Astrocyte of the spinal cord (primary cell): ENCODE data around the gene TBC1D12.

Experiments used
- DNase-seq: peaks from one replicate; pipeline ENCODE4 v3.0.0; 2011; ENCODE audit warnings: low read depth, low spot score
- H3K4me3 ChIP-seq: 2 replicates; pipeline ENCODE4 v1.5.1; 2011; ENCODE audit warnings: low read depth, mild to moderate bottlenecking, low read length, moderate library complexity
- in situ Hi-C: cut with HindIII; loops from 2 replicates; pipeline ENCODE4 v1.10.0; 2017; ENCODE audit warnings: low sequenced_read_pairs
- TF ChIP-seq, protein P1 (sequence below): IDR thresholded peaks from 2 replicates; pipeline ENCODE4 v1.5.1; 2012; ENCODE audit warnings: low read depth, mild to moderate bottlenecking, low read length, inconsistent platforms

The TBC1D12 gene

DNA sequence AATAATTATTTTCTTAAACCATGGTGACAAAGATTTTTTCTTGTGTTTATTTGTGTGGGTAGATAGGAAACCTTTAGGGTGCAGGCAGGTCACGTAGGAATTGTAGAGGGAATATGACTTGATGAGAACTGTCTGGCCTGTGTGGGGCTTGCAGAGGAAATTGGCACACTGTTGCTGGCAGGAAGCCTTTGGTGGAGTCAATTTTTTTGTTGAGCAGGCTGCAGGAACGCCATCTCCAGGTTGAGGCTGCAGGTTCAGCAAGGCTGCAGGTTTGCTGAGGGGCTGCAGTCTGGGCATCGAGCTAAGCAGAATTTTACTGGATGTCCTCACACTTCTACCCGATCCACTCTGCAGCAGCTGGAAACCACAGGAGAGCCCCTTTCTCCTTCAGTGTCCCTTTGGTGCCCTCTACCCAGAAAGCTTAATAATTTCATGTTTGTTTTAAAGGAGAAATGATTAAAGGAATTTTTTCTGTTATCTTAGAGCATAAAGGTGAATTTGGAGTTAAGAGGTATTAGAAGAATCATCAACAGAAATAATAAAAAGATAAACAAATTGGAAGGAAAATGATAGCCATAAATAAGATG lies 37.0 kb downstream of the TBC1D12 start:
- TF ChIP-seq, protein P1, sequence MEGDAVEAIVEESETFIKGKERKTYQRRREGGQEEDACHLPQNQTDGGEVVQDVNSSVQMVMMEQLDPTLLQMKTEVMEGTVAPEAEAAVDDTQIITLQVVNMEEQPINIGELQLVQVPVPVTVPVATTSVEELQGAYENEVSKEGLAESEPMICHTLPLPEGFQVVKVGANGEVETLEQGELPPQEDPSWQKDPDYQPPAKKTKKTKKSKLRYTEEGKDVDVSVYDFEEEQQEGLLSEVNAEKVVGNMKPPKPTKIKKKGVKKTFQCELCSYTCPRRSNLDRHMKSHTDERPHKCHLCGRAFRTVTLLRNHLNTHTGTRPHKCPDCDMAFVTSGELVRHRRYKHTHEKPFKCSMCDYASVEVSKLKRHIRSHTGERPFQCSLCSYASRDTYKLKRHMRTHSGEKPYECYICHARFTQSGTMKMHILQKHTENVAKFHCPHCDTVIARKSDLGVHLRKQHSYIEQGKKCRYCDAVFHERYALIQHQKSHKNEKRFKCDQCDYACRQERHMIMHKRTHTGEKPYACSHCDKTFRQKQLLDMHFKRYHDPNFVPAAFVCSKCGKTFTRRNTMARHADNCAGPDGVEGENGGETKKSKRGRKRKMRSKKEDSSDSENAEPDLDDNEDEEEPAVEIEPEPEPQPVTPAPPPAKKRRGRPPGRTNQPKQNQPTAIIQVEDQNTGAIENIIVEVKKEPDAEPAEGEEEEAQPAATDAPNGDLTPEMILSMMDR: no peak
- in situ Hi-C loops: no loop called here
- peak; percentile 7 for DNase-seq
- H3K4me3 ChIP-seq: no peak overlapping the region

DNA sequence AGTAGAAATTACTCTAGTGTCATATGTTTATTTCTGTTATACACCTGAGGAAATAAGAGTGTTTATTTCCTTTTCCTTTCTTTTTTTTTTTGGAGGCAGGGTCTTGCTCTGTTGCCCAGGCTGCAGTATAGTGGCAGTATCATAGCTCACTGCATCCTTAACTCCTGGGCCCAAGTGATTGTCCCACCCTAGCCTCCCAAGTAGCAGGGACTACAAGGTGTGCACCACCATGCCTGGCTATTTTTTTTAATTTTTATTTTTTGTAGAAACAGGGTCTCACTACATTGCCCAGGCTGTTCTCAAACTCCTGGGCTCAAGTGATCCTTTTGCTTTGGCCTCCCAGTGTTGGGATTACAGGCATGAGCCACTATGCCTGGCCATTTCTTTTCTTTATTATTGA lies 37.8 kb downstream of the TBC1D12 start:
- H3K4me3 ChIP-seq: no peak overlapping the region
- in situ Hi-C loops: no loop called here
- DNase-seq: no peak
- TF ChIP-seq, protein P1: no peak

DNA sequence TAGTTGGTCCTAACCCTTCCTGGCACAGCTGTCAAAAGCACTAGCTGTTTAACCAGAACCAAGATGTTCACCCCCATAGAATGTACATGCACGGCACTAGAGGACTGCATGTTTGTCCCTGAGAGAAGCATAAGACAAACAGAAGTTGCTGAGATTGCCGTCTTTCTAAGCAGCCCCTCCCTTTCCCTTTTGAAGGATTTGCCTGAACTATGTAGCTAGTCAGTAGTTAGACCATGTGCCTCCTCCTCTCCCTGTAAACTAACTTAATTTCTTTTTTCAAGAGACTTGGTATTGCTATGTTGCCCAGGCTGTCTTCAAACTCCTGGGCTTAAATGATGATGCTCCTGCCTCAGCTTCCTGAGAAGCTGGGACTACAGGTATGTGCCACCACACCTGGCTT lies 40.7 kb downstream of the TBC1D12 start:
- in situ Hi-C loops: no loop called here
- no peak overlapping the region for H3K4me3 ChIP-seq
- DNase-seq: no peak
- TF ChIP-seq, protein P1: no peak

DNA sequence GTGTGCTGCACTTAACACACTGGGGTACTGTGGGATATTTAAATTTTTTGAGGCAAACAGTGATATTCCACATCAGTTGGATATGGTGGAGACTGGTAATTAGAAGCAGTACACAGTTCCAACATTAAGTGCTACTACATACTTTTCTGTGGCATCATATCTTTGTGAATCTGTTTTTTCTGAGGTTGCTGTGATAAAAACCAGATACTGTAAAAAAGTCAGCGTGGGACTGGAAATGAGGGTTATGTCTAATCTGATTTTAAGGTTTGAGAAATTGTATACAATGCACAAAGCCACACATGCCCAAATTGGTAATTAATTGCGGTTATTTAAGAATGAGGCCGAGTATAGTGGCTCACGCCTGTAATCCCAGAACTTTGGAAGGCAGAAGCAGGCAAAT lies 41.2 kb downstream of the TBC1D12 start:
- in situ Hi-C loops: no loop called here
- H3K4me3 ChIP-seq: no peak overlapping the region
- no peak for DNase-seq
- TF ChIP-seq, protein P1: no peak

DNA sequence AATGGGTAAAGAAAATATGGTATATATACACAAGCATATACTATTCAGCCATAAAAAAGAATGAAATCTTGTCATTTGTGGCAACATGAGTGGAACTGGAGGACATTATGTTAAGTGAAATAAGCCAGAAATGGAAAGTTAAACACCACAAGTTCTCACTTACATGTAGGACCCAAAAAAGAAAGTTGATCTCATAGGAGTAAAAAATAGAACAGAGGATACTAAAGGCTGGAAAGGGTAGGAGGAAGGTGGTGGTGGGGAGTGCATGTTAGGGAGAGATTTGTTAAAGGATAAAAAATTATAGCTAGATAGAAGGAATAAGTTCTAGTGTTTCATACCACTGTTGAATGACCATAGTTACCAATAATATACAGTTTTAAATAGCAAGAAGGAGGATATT lies 48.4 kb downstream of the TBC1D12 start:
- no peak for DNase-seq
- H3K4me3 ChIP-seq: no peak overlapping the region
- in situ Hi-C loops: no loop called here
- TF ChIP-seq, protein P1: no peak

DNA sequence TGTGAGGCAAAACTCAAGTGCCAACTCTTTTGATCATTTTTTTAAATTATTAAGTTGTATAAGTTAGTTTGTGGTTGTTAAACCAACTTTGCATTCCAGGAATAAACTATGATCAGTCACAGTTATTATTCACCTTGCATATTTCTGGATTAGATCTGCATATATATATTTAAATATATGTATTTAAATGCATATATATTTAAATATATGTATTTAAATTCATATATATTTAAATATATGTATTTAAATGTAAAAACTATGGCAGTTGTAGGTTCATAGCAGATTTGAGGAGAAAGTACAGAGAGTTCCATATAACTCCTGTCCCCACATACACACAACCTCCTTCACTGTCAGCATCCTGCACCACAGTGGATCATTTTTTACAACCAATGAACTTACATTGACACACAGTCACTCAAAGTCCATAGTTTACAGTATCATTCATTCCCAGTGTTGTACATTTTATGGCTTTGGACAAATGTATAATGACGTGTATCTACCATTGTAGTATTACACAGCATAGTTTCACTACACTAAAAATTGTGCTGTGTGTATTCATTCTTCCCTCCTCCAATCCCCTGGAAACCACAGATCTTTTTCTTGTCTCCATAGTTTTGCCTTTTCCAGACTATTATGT lies 49.7 kb downstream of the TBC1D12 start:
- in situ Hi-C loops: no loop called here
- TF ChIP-seq, protein P1: no peak
- DNase-seq: no peak
- no peak overlapping the region for H3K4me3 ChIP-seq
